HL-60 (cell line): Measurements from ENCODE around the gene SLC16A12.

Source experiments
- DNase-seq, 2 experiments: peaks; one replicate each; pipeline ENCODE4 v3.0.0-alpha.2; 2010 to 2020; ENCODE audit warnings: low read depth in 1 of 2, low spot score in 1 of 2
- H3K27ac ChIP-seq: fragments of 250-450 bp; sonication (Bioruptor Pico); replicated peaks from 2 replicates; pipeline ENCODE4 v1.5.1; 2020; ENCODE audit warnings: mild to moderate bottlenecking, moderate library complexity
- H3K27me3 ChIP-seq: fragments of 250-450 bp; sonication (Bioruptor Pico); 2 replicates; pipeline ENCODE4 v1.5.1; 2021; ENCODE audit warnings: mild to moderate bottlenecking, moderate library complexity; ENCODE audit not compliant: insufficient read depth, poor library complexity, severe bottlenecking
- H3K4me3 ChIP-seq: replicated peaks from 2 replicates; pipeline ENCODE4 v1.5.1; 2011; ENCODE audit warnings: mild to moderate bottlenecking, control low read depth, low read length; ENCODE audit not compliant: insufficient read depth
- CTCF ChIP-seq: IDR thresholded peaks from one replicate; pipeline ENCODE4 v1.5.1; 2011; ENCODE audit warnings: low read length, control low read depth, inconsistent platforms; ENCODE audit not compliant: insufficient read depth
- GABPA ChIP-seq: IDR thresholded peaks from 2 replicates; pipeline ENCODE4 v1.6.1; 2012; ENCODE audit warnings: low read depth
- POLR2AphosphoS5 ChIP-seq: IDR thresholded peaks from 2 replicates; pipeline ENCODE4 v1.6.1; 2012; ENCODE audit warnings: low read depth
- REST ChIP-seq: IDR thresholded peaks from 2 replicates; pipeline ENCODE4 v1.6.1; 2012; ENCODE audit warnings: low read depth; ENCODE audit not compliant: insufficient replicate concordance
- SPI1 ChIP-seq: IDR thresholded peaks from 2 replicates; pipeline ENCODE4 v1.6.1; 2012; ENCODE audit warnings: low read depth, mild to moderate bottlenecking, borderline replicate concordance

Gene SLC16A12

GRCh38 chr10:89475125-89475524, 60.3 kb downstream of the SLC16A12 start:
- TF ChIP-seq GABPA (no peak), SPI1 (no peak), CTCF (no peak), POLR2AphosphoS5 (no peak)
- Histone ChIP-seq H3K27ac (no peak overlapping the region), H3K4me3 (no peak overlapping the region), H3K27me3 (peaks cover 5% of the 10 kb centered on the region)
- no peak for DNase-seq

- TF ChIP-seq GABPA (no peak), REST (no peak), SPI1 (no peak), POLR2AphosphoS5 (no peak), CTCF (no peak)
- DNase-seq, result no peak
- no peak overlapping the region for H3K27ac ChIP-seq
- H3K4me3 ChIP-seq, result no peak overlapping the region
- peaks cover 5% of the 10 kb centered on the region for H3K27me3 ChIP-seq
These were observed 60.9 kb downstream of the SLC16A12 start for GRCh38 chr10:89474452-89474851.

- no peak for TF ChIP-seq POLR2AphosphoS5
- TF ChIP-seq GABPA, result no peak
- no peak for TF ChIP-seq REST
- no peak for TF ChIP-seq CTCF
- TF ChIP-seq SPI1, result no peak
- H3K27ac ChIP-seq, result no peak overlapping the region
- H3K27me3 ChIP-seq, result peaks cover 5% of the 10 kb centered on the region
- DNase-seq, result peak in 1 of 2 experiments; percentile 10
- no peak overlapping the region for H3K4me3 ChIP-seq
These were observed 64.1 kb downstream of the SLC16A12 start for GRCh38 chr10:89471110-89471809.

- no peak for DNase-seq
- H3K27me3 ChIP-seq, result peaks cover 5% of the 10 kb centered on the region
- H3K27ac ChIP-seq, result no peak overlapping the region
- H3K4me3 ChIP-seq, result no peak overlapping the region
- no peak for TF ChIP-seq REST
- TF ChIP-seq POLR2AphosphoS5, result no peak
- no peak for TF ChIP-seq SPI1
- no peak for TF ChIP-seq CTCF
- no peak for TF ChIP-seq GABPA
These were observed 64.8 kb downstream of the SLC16A12 start for GRCh38 chr10:89470628-89471027.
